SK-N-SH (cell line): Measurements from ENCODE around the gene SMIM41. TPM values are rescaled to one million over a fixed set of nuclear protein-coding genes. Genes with fewer than 3 reads are reported as not detected.

Experiments
- CTCF ChIA-PET: fragments of 300-600, 350-600 bp; formaldehyde crosslinking; extraction: SDS; loops from one replicate; lab custom pipeline; 2021; lab: Yijun Ruan, JAX
- POLR2A ChIA-PET: fragments of 350-600 bp; sonication (Branson Sonifier 250); formaldehyde crosslinking; extraction: SDS; loops from one replicate; lab custom pipeline; 2020; ENCODE audit warnings: antibody characterized with exemption, inconsistent platforms; lab: Yijun Ruan, JAX
- DNase-seq: peaks from one replicate; pipeline ENCODE4 v3.0.0; 2012
- H2AFZ ChIP-seq: fragments of 200-600 bp; sonication (generic); 2 replicates; pipeline ENCODE4 v1.8.1; 2016; ENCODE audit warnings: antibody characterized with exemption, mild to moderate bottlenecking, low read depth
- H3F3A ChIP-seq: fragments of 200-600 bp; sonication (generic); replicated peaks from 2 replicates; pipeline ENCODE3; 2016; ENCODE audit warnings: antibody characterized with exemption, mild to moderate bottlenecking; ENCODE audit not compliant: insufficient read depth
- H3K27ac ChIP-seq, 2 experiments: fragments of 200-500 bp in 1 of 2; fragments of 200-600 bp in 1 of 2; sonication (Bioruptor generic) in 1 of 2; sonication (generic), shearing (Covaris generic) in 1 of 2; 2 replicates each; pipeline versions ENCODE4 v1.5.1 to v1.6.1; 2014 to 2016; ENCODE audit warnings: low read depth in 2 of 2, inconsistent platforms in 1 of 2, low read length in 1 of 2, mild to moderate bottlenecking in 1 of 2, mixed read lengths in 1 of 2
- H3K27me3 ChIP-seq: fragments of 200-600 bp; sonication (generic), shearing (Covaris generic); 2 replicates; pipeline ENCODE4 v1.6.1; 2016; ENCODE audit warnings: mixed run types; ENCODE audit not compliant: insufficient read depth
- H3K36me3 ChIP-seq, 2 experiments: fragments of 200-500 bp in 1 of 2; fragments of 200-600 bp in 1 of 2; sonication (Bioruptor generic) in 1 of 2; sonication (generic) in 1 of 2; replicated peaks in 1 of 2; 2 replicates each; pipeline versions ENCODE3 to v1.5.1; 2014 to 2016; ENCODE audit warnings: low read length in 1 of 2, mild to moderate bottlenecking in 1 of 2; ENCODE audit not compliant: insufficient read depth in 2 of 2, control insufficient read depth in 1 of 2
- H3K4me1 ChIP-seq, 2 experiments: fragments of 200-500 bp in 1 of 2; fragments of 200-600 bp in 1 of 2; sonication (Bioruptor generic) in 1 of 2; sonication (generic), shearing (Covaris generic) in 1 of 2; 2 replicates each; pipeline versions ENCODE4 v1.5.1 to v1.6.1; 2014 to 2016; ENCODE audit warnings: low read depth in 1 of 2, low read length in 1 of 2, mixed run types in 1 of 2; ENCODE audit not compliant: insufficient read depth in 2 of 2, control insufficient read depth in 1 of 2
- H3K4me2 ChIP-seq: fragments of 200-600 bp; sonication (generic), shearing (Covaris generic); 2 replicates; pipeline ENCODE4 v1.6.1; 2017; ENCODE audit warnings: mixed run types
- H3K4me3 ChIP-seq, 2 experiments: fragments of 200-500 bp in 1 of 2; fragments of 200-600 bp in 1 of 2; sonication (Bioruptor generic) in 1 of 2; sonication (generic), shearing (Covaris generic) in 1 of 2; 2 replicates each; pipeline versions ENCODE4 v1.5.1 to v1.8.1; 2014 to 2016; ENCODE audit warnings: low read depth in 2 of 2, inconsistent platforms in 1 of 2, low read length in 1 of 2, mild to moderate bottlenecking in 1 of 2, mixed read lengths in 1 of 2, moderate library complexity in 1 of 2
- H3K79me2 ChIP-seq: fragments of 200-600 bp; sonication (generic); 2 replicates; pipeline ENCODE4 v1.8.1; 2017; ENCODE audit warnings: mild to moderate bottlenecking; ENCODE audit not compliant: insufficient read depth
- H3K9ac ChIP-seq: fragments of 200-600 bp; sonication (generic); 2 replicates; pipeline ENCODE4 v1.6.1; 2017; ENCODE audit warnings: mixed run types
- H3K9me2 ChIP-seq: fragments of 200-600 bp; sonication (generic); 2 replicates; pipeline ENCODE4 v1.6.1; 2017; ENCODE audit warnings: mixed run types
- H3K9me3 ChIP-seq: fragments of 200-600 bp; sonication (generic); 2 replicates; pipeline ENCODE4 v1.6.1; 2017; ENCODE audit warnings: mixed run types, mild to moderate bottlenecking, moderate library complexity
- H4K20me1 ChIP-seq: fragments of 200-600 bp; sonication (generic); 2 replicates; pipeline ENCODE4 v1.6.1; 2017; ENCODE audit warnings: mild to moderate bottlenecking, mixed run types; ENCODE audit not compliant: insufficient read depth
- CHD2 ChIP-seq: fragments of 150-350 bp; IDR thresholded peaks from 2 replicates; pipeline ENCODE4 v1.6.1; 2018; ENCODE audit warnings: low read length; ENCODE audit not compliant: partially characterized antibody
- EP300 ChIP-seq, 2 experiments: IDR thresholded peaks; 2 replicates each; pipeline versions ENCODE4 v1.4.0 to v1.6.1; 2012; ENCODE audit warnings: borderline replicate concordance in 1 of 2, low read depth in 1 of 2, low read length in 1 of 2
- FOXJ3 ChIP-seq: sonication (generic); formaldehyde crosslinking; IDR thresholded peaks from 2 replicates; pipeline ENCODE4 v1.5.1; 2020; ENCODE audit warnings: mild to moderate bottlenecking, missing genetic modification reagents
- MXI1 ChIP-seq: IDR thresholded peaks from 2 replicates; pipeline ENCODE4 v1.6.1; 2012; ENCODE audit warnings: mild to moderate bottlenecking, low read depth, low read length, improper control_type of control experiment
- NFIC ChIP-seq: IDR thresholded peaks from 2 replicates; pipeline ENCODE4 v1.4.0; 2012; ENCODE audit warnings: borderline replicate concordance
- NRF1 ChIP-seq: IDR thresholded peaks from 2 replicates; pipeline ENCODE4 v1.6.1; 2012; ENCODE audit warnings: low read depth, mild to moderate bottlenecking, low read length
- POLR2AphosphoS5 ChIP-seq: IDR thresholded peaks from 2 replicates; pipeline ENCODE4 v1.6.1; 2012; ENCODE audit warnings: low read depth, low read length
- RCOR1 ChIP-seq: fragments of 150-350 bp; IDR thresholded peaks from 2 replicates; pipeline ENCODE4 v1.6.1; 2017; ENCODE audit warnings: antibody characterized with exemption, low read length
- RFX5 ChIP-seq: IDR thresholded peaks from 2 replicates; pipeline ENCODE4 v1.6.1; 2012; ENCODE audit warnings: mild to moderate bottlenecking, improper control_type of control experiment, low read length
- RXRA ChIP-seq: IDR thresholded peaks from 2 replicates; pipeline ENCODE4 v1.4.0; 2012; ENCODE audit warnings: low read depth, mild to moderate bottlenecking, borderline replicate concordance
- TCF12 ChIP-seq: IDR thresholded peaks from 2 replicates; pipeline ENCODE4 v1.4.0; 2012
- TEAD4 ChIP-seq: IDR thresholded peaks from 2 replicates; pipeline ENCODE4 v1.4.0; 2012; ENCODE audit warnings: mild to moderate bottlenecking, borderline replicate concordance; ENCODE audit not compliant: insufficient read depth
- WGBS: methylation state at CpG from one replicate; pipeline ENCODE4 v1.1.6; 2017; ENCODE audit warnings: low lambda C conversion rate; 5-methylcytosine and 5-hydroxymethylcytosine counted together
- polyA plus RNA-seq, 3 experiments: library from polyadenylated mRNA; depleted of rRNA; stranded (reverse); fragments of >200 nt; gene quantifications; 2 replicates each; pipeline ENCODE4 v1.2.3, GENCODE V29; 2012
- TF ChIP-seq, protein P1 (sequence below): IDR thresholded peaks from 2 replicates; pipeline ENCODE4 v1.6.1; 2012; ENCODE audit warnings: mild to moderate bottlenecking, low read depth, low read length, moderate library complexity
- TF ChIP-seq, protein P2 (sequence below): fragments of 150-350 bp; IDR thresholded peaks from 2 replicates; pipeline ENCODE4 v1.6.1; 2016; ENCODE audit warnings: mild to moderate bottlenecking, low read depth, low read length
- TF ChIP-seq, protein P3 (sequence below): IDR thresholded peaks from 2 replicates; pipeline ENCODE4 v1.4.0; 2012; ENCODE audit warnings: low read depth, borderline replicate concordance
- TF ChIP-seq, protein P4 (sequence below): fragments of 200-600 bp; sonication (generic); IDR thresholded peaks from 2 replicates; pipeline ENCODE4 v1.6.1; 2017; ENCODE audit warnings: antibody characterized with exemption, mild to moderate bottlenecking, moderate library complexity
- TF ChIP-seq, protein P5 (sequence below): IDR thresholded peaks from 2 replicates; pipeline ENCODE4 v1.4.0; 2012; ENCODE audit warnings: low read depth, borderline replicate concordance

The SMIM41 gene
- polyA plus RNA-seq, 1 of the 3 experiments (the other 2 are of a cell fraction) = not detected

DNA sequence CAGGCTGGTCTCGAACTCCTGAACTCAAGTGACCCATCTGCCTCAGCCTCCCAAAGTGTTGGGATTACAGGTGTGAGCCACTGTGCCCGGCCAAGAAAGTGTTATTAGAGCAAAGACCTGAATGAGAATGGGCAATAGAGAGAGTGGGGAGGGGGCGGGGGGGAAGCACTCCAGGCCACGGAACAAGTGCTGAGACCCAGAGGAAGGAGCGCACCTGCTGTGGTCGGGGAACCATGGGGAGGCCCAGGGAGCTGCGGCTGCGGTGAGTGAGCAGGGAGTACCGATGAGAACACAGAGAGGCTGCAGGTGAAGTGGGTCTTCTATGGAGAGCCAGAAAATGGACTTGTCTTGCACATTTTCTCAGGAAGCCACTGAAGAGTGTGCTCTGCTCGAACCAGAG lies 10.8 kb downstream of the SMIM41 start:
- peak; percentile 8 for DNase-seq
- Histone ChIP-seq H3K9me3 (no peaks in the 10 kb centered on the region), H3K9ac (no peak overlapping the region), H2AFZ (no peak overlapping the region), H3K4me1 (no peaks in the 10 kb centered on the region; a peak in 1 of 4 replicates), H3K79me2 (no peaks in the 10 kb centered on the region), H4K20me1 (no peaks in the 10 kb centered on the region), H3K4me3 (no peak overlapping the region), H3K27ac (no peak overlapping the region), H3K9me2 (no peaks in the 10 kb centered on the region), H3K4me2 (no peak overlapping the region), H3F3A (no peaks in the 10 kb centered on the region), H3K36me3 (no peaks in the 10 kb centered on the region), H3K27me3 (peaks cover 35% of the 10 kb centered on the region)
- ChIA-PET POLR2A (no interaction called here), CTCF (interaction anchor here (1.3 to 2.0 kb wide), 3 partner anchors 14 to 65 kb away, joined by 4 to 21 read pairs (median 8); no protein-coding TSS in a partner anchor)
- TF ChIP-seq RCOR1 (no peak), TCF12 (no peak), RXRA (no peak), MXI1 (no peak), CHD2 (no peak), NFIC (no peak), NRF1 (no peak), POLR2AphosphoS5 (no peak), EP300 (IDR thresholded peaks at IDR 0.05; ENCODE audit: borderline replicate concordance in 1 of 2, low read depth in 1 of 2, low read length in 1 of 2) (no peak), FOXJ3 (no peak), RFX5 (no peak), TEAD4 (no peak)
- TF ChIP-seq, protein P1, sequence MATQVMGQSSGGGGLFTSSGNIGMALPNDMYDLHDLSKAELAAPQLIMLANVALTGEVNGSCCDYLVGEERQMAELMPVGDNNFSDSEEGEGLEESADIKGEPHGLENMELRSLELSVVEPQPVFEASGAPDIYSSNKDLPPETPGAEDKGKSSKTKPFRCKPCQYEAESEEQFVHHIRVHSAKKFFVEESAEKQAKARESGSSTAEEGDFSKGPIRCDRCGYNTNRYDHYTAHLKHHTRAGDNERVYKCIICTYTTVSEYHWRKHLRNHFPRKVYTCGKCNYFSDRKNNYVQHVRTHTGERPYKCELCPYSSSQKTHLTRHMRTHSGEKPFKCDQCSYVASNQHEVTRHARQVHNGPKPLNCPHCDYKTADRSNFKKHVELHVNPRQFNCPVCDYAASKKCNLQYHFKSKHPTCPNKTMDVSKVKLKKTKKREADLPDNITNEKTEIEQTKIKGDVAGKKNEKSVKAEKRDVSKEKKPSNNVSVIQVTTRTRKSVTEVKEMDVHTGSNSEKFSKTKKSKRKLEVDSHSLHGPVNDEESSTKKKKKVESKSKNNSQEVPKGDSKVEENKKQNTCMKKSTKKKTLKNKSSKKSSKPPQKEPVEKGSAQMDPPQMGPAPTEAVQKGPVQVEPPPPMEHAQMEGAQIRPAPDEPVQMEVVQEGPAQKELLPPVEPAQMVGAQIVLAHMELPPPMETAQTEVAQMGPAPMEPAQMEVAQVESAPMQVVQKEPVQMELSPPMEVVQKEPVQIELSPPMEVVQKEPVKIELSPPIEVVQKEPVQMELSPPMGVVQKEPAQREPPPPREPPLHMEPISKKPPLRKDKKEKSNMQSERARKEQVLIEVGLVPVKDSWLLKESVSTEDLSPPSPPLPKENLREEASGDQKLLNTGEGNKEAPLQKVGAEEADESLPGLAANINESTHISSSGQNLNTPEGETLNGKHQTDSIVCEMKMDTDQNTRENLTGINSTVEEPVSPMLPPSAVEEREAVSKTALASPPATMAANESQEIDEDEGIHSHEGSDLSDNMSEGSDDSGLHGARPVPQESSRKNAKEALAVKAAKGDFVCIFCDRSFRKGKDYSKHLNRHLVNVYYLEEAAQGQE = no peak
- TF ChIP-seq, protein P2, sequence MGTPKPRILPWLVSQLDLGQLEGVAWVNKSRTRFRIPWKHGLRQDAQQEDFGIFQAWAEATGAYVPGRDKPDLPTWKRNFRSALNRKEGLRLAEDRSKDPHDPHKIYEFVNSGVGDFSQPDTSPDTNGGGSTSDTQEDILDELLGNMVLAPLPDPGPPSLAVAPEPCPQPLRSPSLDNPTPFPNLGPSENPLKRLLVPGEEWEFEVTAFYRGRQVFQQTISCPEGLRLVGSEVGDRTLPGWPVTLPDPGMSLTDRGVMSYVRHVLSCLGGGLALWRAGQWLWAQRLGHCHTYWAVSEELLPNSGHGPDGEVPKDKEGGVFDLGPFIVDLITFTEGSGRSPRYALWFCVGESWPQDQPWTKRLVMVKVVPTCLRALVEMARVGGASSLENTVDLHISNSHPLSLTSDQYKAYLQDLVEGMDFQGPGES = no peak
- TF ChIP-seq, protein P3, sequence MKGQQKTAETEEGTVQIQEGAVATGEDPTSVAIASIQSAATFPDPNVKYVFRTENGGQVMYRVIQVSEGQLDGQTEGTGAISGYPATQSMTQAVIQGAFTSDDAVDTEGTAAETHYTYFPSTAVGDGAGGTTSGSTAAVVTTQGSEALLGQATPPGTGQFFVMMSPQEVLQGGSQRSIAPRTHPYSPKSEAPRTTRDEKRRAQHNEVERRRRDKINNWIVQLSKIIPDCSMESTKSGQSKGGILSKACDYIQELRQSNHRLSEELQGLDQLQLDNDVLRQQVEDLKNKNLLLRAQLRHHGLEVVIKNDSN = no peak
- TF ChIP-seq, protein P4, sequence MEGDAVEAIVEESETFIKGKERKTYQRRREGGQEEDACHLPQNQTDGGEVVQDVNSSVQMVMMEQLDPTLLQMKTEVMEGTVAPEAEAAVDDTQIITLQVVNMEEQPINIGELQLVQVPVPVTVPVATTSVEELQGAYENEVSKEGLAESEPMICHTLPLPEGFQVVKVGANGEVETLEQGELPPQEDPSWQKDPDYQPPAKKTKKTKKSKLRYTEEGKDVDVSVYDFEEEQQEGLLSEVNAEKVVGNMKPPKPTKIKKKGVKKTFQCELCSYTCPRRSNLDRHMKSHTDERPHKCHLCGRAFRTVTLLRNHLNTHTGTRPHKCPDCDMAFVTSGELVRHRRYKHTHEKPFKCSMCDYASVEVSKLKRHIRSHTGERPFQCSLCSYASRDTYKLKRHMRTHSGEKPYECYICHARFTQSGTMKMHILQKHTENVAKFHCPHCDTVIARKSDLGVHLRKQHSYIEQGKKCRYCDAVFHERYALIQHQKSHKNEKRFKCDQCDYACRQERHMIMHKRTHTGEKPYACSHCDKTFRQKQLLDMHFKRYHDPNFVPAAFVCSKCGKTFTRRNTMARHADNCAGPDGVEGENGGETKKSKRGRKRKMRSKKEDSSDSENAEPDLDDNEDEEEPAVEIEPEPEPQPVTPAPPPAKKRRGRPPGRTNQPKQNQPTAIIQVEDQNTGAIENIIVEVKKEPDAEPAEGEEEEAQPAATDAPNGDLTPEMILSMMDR = no peak
- TF ChIP-seq, protein P5, sequence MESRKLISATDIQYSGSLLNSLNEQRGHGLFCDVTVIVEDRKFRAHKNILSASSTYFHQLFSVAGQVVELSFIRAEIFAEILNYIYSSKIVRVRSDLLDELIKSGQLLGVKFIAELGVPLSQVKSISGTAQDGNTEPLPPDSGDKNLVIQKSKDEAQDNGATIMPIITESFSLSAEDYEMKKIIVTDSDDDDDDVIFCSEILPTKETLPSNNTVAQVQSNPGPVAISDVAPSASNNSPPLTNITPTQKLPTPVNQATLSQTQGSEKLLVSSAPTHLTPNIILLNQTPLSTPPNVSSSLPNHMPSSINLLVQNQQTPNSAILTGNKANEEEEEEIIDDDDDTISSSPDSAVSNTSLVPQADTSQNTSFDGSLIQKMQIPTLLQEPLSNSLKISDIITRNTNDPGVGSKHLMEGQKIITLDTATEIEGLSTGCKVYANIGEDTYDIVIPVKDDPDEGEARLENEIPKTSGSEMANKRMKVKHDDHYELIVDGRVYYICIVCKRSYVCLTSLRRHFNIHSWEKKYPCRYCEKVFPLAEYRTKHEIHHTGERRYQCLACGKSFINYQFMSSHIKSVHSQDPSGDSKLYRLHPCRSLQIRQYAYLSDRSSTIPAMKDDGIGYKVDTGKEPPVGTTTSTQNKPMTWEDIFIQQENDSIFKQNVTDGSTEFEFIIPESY = no peak
- 39% methylated on average over 10 of the region's 10 CpGs for WGBS
